HG03175 (cell line): ENCODE results near the gene LIMK2.

ENCODE experiments used
- ATAC-seq: cut with Tn5 transposase; IDR thresholded peaks from one replicate; pipeline ENCODE4 v1.9.1; 2021; ENCODE audit warnings: mild to moderate bottlenecking, moderate library complexity; ENCODE audit not compliant: unreplicated experiment

LIMK2 gene

DNA sequence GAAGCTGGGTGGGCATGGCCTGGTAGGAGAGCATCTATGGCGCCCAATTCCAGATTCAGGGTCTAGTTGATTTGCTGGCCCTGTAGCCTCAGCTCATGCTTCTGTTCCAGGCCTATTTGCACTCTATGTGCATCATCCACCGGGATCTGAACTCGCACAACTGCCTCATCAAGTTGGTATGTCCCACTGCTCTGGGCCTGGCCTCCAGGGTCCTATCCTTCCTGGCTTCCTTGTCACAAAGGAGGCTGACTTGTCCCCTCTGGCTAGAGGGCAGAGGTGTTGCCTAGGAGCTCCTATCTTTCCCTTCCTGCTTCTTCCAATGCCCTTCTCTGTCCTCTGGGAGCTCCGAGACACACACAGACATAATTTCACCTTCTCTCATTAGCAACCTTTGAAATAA lies 58.9 kb downstream of the LIMK2 start:
- no peak for ATAC-seq

DNA sequence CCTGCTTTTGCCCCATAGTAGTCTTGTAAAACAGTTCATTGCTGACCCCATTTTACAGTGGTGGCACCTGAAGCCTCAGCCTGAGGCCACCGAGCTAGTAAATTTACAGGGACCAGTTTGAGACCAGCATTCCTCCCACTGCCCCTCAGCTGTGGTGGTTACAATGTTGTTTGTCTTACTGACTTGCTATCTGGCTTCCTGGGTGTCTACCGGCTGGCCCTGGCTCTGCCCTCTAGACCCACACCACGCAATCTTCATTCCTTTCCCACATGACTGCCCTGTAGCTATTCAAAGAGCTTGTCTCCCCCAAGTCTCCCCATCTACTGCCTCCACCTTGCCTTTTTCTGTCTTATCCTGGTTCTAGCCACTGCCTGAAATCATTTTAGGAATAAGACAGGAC lies 59.4 kb downstream of the LIMK2 start:
- ATAC-seq: no peak

DNA sequence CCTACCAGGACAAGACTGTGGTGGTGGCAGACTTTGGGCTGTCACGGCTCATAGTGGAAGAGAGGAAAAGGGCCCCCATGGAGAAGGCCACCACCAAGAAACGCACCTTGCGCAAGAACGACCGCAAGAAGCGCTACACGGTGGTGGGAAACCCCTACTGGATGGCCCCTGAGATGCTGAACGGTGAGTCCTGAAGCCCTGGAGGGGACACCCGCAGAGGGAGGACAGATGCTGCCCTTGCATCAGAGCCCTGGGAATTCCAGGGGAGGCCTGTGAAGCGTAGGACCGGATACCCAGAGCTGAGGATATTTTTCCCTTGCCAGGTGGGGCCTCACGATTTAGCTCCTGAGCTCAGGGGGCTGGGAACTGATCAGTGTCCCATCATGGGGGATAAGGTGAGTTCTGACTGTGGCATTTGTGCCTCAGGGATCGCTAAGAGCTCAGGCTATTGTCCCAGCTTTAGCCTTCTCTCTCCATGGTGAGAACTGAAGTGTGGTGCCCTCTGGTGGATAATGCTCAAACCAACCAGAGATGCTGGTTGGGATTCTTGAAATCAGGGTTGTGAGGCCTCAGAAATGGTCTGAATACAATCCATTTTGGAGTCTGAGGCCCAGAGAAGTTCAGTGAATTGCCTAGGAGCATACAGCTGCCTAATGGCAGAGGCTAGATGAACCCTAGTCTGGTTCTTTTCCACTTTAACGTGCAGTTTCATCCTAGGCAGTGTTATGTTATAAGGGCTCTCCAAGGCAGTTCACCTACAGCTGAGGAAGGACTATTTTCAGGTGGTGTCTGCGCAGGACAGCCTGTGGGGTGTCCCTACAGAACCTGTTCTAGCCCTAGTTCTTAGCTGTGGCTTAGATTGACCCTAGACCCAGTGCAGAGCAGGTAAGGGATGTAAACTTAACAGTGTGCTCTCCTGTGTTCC lies 60.7 kb downstream of the LIMK2 start:
- no peak for ATAC-seq

DNA sequence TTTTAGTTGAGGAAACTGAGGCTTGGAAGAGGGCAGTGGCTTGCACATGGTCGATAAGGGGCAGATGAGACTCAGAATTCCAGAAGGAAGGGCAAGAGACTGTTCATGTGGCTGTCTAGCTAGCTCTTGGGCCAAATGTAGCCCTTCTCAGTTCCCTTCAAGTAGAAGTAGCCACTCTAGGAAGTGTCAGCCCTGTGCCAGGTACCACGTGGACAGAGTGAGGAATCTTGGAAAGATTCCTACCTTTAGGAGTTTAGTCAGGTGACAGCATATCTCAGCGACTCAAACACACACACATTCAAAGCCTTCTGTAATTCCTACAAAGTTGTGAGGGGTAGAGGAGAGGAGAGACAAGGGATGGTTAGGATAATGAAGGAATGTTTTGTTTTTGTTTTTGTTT lies 61.9 kb downstream of the LIMK2 start:
- ATAC-seq: no peak

DNA sequence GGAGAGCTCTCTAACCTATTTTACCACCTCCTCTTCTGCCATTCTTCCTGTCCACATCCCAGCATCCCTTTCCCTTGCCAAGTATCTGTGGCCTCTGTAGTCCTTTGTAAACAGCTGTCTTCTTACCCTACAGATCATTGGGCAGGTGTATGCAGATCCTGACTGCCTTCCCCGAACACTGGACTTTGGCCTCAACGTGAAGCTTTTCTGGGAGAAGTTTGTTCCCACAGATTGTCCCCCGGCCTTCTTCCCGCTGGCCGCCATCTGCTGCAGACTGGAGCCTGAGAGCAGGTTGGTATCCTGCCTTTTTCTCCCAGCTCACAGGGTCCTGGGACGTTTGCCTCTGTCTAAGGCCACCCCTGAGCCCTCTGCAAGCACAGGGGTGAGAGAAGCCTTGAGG lies 62.9 kb downstream of the LIMK2 start:
- ATAC-seq: no peak

DNA sequence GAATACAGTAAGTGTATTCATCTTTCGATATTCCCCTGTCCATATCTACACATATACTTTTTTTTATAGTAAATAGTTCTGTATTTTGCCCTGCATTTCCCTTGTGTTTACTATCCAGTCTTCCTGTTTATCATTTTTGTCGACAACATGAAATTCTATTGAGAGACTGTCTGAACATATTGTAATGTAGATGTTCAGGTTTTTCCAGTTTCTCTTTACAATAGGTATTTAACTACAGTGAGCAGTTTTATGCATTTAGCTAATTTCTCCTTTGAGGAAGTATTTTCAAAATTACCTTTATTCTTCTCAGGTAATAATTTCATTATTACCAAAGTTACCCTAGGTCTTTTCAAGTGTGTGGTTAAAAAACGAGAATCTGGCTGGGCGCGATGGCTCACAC lies 63.5 kb downstream of the LIMK2 start:
- ATAC-seq: no peak

DNA sequence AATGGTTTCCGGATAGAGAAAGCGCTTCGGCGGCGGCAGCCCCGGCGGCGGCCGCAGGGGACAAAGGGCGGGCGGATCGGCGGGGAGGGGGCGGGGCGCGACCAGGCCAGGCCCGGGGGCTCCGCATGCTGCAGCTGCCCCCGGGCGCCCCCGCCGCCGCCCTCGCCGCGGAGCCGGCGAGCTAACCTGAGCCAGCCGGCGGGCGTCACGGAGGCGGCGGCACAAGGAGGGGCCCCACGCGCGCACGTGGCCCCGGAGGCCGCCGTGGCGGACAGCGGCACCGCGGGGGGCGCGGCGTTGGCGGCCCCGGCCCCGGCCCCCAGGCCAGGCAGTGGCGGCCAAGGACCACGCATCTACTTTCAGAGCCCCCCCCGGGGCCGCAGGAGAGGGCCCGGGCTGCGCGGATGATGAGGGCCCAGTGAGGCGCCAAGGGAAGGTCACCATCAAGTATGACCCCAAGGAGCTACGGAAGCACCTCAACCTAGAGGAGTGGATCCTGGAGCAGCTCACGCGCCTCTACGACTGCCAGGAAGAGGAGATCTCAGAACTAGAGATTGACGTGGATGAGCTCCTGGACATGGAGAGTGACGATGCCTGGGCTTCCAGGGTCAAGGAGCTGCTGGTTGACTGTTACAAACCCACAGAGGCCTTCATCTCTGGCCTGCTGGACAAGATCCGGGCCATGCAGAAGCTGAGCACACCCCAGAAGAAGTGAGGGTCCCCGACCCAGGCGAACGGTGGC lies 64.5 kb downstream of the LIMK2 start:
- ATAC-seq: no peak

DNA sequence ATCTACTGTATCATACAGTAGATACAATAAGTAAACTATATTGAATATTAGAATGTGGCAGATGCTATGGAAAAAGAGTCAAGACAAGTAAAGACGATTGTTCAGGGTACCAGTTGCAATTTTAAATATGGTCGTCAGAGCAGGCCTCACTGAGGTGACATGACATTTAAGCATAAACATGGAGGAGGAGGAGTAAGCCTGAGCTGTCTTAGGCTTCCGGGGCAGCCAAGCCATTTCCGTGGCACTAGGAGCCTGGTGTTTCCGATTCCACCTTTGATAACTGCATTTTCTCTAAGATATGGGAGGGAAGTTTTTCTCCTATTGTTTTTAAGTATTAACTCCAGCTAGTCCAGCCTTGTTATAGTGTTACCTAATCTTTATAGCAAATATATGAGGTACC lies 65.6 kb downstream of the LIMK2 start:
- no peak for ATAC-seq

DNA sequence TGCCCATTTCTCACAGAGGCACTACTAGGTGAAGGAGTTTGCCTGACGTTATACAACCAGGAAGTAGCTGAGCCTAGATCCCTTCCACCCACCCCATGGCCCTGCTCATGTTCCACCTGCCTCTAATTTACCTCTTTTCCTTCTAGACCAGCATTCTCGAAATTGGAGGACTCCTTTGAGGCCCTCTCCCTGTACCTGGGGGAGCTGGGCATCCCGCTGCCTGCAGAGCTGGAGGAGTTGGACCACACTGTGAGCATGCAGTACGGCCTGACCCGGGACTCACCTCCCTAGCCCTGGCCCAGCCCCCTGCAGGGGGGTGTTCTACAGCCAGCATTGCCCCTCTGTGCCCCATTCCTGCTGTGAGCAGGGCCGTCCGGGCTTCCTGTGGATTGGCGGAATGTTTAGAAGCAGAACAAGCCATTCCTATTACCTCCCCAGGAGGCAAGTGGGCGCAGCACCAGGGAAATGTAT lies 66.1 kb downstream of the LIMK2 start:
- ATAC-seq: no peak

DNA sequence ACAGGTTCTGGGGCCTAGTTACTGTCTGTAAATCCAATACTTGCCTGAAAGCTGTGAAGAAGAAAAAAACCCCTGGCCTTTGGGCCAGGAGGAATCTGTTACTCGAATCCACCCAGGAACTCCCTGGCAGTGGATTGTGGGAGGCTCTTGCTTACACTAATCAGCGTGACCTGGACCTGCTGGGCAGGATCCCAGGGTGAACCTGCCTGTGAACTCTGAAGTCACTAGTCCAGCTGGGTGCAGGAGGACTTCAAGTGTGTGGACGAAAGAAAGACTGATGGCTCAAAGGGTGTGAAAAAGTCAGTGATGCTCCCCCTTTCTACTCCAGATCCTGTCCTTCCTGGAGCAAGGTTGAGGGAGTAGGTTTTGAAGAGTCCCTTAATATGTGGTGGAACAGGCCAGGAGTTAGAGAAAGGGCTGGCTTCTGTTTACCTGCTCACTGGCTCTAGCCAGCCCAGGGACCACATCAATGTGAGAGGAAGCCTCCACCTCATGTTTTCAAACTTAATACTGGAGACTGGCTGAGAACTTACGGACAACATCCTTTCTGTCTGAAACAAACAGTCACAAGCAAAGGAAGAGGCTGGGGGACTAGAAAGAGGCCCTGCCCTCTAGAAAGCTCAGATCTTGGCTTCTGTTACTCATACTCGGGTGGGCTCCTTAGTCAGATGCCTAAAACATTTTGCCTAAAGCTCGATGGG lies 66.7 kb downstream of the LIMK2 start:
- ATAC-seq: no peak

DNA sequence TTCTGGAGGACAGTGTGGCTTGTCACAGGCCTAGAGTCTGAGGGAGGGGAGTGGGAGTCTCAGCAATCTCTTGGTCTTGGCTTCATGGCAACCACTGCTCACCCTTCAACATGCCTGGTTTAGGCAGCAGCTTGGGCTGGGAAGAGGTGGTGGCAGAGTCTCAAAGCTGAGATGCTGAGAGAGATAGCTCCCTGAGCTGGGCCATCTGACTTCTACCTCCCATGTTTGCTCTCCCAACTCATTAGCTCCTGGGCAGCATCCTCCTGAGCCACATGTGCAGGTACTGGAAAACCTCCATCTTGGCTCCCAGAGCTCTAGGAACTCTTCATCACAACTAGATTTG lies 67.2 kb downstream of the LIMK2 start:
- ATAC-seq: no peak

DNA sequence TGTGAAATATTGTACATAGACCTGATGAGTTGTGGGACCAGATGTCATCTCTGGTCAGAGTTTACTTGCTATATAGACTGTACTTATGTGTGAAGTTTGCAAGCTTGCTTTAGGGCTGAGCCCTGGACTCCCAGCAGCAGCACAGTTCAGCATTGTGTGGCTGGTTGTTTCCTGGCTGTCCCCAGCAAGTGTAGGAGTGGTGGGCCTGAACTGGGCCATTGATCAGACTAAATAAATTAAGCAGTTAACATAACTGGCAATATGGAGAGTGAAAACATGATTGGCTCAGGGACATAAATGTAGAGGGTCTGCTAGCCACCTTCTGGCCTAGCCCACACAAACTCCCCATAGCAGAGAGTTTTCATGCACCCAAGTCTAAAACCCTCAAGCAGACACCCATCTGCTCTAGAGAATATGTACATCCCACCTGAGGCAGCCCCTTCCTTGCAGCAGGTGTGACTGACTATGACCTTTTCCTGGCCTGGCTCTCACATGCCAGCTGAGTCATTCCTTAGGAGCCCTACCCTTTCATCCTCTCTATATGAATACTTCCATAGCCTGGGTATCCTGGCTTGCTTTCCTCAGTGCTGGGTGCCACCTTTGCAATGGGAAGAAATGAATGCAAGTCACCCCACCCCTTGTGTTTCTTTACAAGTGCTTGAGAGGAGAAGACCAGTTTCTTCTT lies 67.9 kb downstream of the LIMK2 start:
- no peak for ATAC-seq

DNA sequence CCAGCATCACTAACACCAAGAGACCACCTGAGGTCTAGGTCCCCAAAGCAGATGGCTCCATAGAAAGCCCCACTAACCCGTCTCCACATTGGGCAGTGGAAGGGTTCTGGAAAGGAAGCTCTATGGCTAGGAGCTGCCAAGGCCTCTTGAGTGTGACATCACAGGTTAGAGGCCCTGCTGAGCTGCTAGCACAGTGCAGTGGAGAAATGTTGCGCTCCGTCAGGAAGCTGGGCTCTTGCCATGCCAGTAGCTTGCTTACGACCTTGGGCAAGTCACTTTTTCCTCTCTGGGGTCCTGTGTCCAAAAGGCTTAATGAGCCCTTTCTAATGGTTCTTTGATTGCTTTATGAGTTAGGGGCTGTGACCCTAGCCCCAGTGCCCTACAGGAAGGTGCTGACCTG lies 69.6 kb downstream of the LIMK2 start:
- ATAC-seq: no peak

DNA sequence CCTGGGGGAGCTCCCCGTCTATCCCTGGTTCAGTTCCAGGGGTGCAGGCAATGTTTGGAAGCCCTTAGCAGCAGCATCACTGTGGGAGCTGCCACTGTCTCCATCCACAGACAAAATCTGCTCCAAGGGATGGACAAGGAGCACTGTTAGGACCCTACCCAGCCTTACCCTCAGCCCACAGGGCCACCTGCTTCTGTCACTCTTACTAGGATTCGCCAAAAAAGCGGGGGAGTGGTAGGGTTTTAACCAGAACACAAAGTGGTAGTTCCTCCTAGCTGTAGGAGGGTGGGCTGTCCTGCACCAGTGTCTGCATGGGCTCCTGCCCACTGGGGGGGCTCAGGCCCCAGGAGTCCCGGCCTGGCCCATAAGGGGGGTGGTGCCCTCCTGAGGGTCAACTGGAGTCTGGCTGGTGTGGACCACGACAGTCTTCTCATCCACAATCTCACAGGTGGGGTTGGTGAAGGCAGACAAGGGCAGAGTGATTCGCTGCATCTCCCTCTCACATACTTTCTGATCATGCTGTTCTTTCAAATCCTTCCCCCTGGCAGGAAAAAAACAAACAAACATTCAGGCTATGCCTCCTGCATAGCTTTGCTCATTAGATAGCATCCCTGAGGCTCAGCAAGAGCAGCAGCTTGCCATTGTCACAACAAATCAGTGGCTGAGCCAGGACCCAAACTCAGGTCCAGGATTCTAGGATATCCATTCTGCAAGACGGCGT lies 70.8 kb downstream of the LIMK2 start:
- ATAC-seq: no peak

DNA sequence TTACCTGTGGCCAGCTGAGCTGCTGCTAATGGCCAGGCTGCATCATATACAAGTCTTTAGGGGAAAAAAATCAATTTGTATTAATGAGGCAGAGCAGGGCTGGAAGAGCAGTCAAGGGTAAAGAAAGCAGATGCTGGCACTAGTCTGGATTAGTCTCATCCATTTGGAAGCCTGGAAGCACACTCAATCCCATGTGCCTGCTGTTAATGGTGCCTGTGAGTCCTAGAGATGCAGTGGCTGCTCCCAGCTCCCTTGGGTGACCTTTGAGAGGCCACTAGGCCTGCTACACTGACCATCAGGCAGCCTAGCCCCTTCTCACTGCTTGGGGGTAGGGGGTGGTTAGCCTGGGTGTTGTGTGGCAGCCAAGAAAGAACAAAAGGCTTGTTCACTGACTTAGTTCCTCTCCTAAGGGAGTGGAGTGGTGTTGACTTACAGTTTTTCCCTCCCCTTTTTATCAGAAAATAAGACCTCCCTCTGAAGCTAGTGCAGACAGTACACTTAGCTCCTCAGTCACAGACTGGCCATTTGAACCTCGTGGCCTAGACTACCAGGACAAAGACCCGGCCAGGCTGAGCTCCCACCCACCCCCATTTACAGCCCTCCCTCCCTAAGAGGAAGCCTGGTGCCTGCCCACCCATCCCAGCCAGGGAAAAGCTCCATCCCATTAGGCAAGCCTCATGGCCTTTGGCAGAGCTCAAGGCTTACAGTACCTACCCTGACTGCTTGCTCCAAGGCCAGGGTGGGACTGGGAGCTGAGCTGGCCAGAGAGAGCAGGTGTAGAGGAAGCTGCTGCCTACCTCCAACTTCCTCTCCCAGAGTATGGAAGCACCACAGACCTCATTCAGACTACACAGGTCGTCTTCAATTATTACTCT lies 72.4 kb downstream of the LIMK2 start:
- ATAC-seq: no peak

DNA sequence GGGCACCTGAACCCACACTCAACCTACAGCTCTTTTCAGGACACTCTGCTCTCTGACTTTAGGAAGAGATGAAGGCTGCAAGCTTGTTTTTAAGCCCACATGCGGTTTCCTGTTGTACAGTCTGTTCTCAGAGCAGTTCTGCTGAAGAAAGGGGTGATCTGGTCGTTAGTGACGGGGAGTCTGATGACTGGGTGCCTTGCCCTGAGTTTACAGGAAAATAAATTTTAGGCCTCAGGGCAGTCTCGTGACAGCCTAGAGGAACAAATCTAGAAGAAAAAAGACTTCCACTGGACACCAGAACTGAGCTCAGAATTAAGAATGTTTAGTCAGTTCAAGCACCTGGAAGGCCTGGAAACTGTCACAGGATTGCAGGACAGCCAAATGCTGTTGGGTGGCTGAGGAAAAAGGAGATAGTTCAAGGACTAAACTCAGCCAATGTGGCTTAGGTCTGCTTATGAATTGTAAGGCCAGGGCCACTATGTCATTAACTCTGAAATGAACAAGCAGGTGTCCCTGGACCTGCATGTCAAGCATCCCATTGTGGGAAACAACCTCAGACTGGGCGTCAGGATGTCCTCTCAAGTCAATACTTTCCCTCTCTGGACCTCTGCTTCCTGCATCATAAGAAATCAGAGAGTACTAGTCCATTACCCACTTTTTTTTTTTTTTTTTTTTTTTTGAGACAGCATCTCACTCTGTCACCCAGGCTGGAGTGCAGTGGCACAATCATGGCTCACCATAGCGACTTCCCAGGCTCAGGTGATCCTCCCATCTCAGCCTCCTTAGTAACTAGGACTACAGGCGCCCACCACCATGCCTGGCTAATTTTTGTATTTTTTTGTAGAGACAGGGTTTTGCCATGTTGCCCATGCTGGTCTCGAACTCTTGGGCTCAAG lies 74.5 kb downstream of the LIMK2 start:
- ATAC-seq: no peak

DNA sequence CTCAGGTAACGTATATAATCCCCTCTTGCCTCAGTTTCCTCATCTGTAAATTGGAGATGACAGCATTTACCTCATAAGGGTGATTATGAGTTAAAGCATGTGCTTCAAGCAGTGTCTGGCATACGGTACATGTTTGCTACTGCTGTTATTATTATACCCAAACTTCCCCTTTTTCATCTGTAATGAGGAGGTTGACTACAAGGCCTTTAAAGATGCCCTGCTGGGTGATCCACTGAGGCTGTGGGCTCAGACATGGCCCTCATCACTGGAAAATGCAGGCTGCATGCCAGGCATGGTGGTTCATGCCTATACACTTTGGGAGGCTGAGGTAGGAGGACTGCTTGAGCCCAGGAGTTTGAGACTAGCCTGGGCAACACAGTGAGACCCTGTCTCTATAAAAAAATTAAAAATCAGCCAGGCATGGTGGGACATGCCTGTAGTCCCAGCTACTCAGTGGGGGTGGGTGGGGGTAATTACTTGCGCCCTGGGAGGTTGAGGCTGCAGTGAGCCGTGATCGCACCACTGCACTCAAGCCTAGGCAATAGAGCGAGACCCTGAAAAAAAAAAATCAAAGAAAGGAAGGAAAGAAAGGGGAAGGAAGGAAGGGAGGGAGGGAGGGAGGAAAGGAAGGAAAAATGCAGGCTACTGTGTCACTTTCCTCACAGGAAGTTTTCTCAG lies 75.9 kb downstream of the LIMK2 start:
- ATAC-seq: no peak
